KBM-7 (cell line): ENCODE measurements around the gene SLC23A2.
"Not testable (repeated sequence)": the region's sequence is repeated elsewhere in the genome, so short reads cannot be mapped to it uniquely, and the experiment has no call there.

Experiments
- DNase-seq: peaks from one replicate; pipeline ENCODE4 v3.0.0-alpha.2; 2015
- in situ Hi-C: fragments of 300-500 bp; cut with MboI; formaldehyde crosslinking; loops from 2 replicates; pipeline ENCODE4 v1.14.3; 2020; ENCODE audit warnings: low sequenced_read_pairs, low pct_unique_long_range_greater_than_20kb, mixed read lengths

Gene SLC23A2

GRCh38 chr20:5013682-5014447, 12.6 kb upstream of the SLC23A2 start:
- no peak for DNase-seq
- in situ Hi-C loops = no loop called here

- DNase-seq = peak; percentile 66
- in situ Hi-C loops = no loop called here
Measured at GRCh38 chr20:5008759-5009158, 7.4 kb upstream of the SLC23A2 start.

- DNase-seq = no peak
- in situ Hi-C loops = no loop called here
Measured at GRCh38 chr20:5005326-5005725, 4.0 kb upstream of the SLC23A2 start.

- DNase-seq, in situ Hi-C loops: not testable (repeated sequence)
Measured at GRCh38 chr20:5004825-5005224, 3.5 kb upstream of the SLC23A2 start.

- DNase-seq = no peak
- in situ Hi-C loops = no loop called here
Measured at GRCh38 chr20:5003626-5004025, 2.3 kb upstream of the SLC23A2 start.

- in situ Hi-C loops = no loop called here
- no peak for DNase-seq
Measured at GRCh38 chr20:5002077-5002413, 735 bp upstream of the SLC23A2 start.

- DNase-seq = peak; percentile 19
- in situ Hi-C loops = no loop called here
Measured at GRCh38 chr20:5000263-5001173, 792 bp downstream of the SLC23A2 start.

- in situ Hi-C loops = no loop called here
- DNase-seq = no peak
Measured at GRCh38 chr20:4999788-5000187, 1.5 kb downstream of the SLC23A2 start.

GRCh38 chr20:4998160-4998651, 3.1 kb downstream of the SLC23A2 start:
- in situ Hi-C loops = no loop called here
- DNase-seq = peak; percentile 69

GRCh38 chr20:4997222-4997621, 4.1 kb downstream of the SLC23A2 start:
- no peak for DNase-seq
- in situ Hi-C loops = no loop called here

GRCh38 chr20:4989570-4989969, 11.7 kb downstream of the SLC23A2 start:
- DNase-seq = no peak
- in situ Hi-C loops = no loop called here

GRCh38 chr20:4987130-4987529, 14.2 kb downstream of the SLC23A2 start:
- in situ Hi-C loops = no loop called here

GRCh38 chr20:4985658-4986057, 15.7 kb downstream of the SLC23A2 start:
- in situ Hi-C loops = no loop called here
- DNase-seq = peak; percentile 45

More at GRCh38 chr20:4987130-4987529, 14.2 kb downstream of the SLC23A2 start:
- DNase-seq = no peak

GRCh38 chr20:4982281-4982680, 19.0 kb downstream of the SLC23A2 start:
- no peak for DNase-seq
- in situ Hi-C loops = no loop called here

- in situ Hi-C loops = no loop called here
- DNase-seq = no peak
Measured at GRCh38 chr20:4979841-4980410, 21.4 kb downstream of the SLC23A2 start.

- in situ Hi-C loops = no loop called here
- no peak for DNase-seq
Measured at GRCh38 chr20:4978050-4978918, 23.0 kb downstream of the SLC23A2 start.

- in situ Hi-C loops, DNase-seq: not testable (repeated sequence)
Measured at GRCh38 chr20:4976014-4976413, 25.3 kb downstream of the SLC23A2 start.

GRCh38 chr20:4973330-4974097, 27.8 kb downstream of the SLC23A2 start:
- peak; percentile 75 for DNase-seq
- in situ Hi-C loops = no loop called here
